ENCODE measurements around the gene IL19.

DNA sequence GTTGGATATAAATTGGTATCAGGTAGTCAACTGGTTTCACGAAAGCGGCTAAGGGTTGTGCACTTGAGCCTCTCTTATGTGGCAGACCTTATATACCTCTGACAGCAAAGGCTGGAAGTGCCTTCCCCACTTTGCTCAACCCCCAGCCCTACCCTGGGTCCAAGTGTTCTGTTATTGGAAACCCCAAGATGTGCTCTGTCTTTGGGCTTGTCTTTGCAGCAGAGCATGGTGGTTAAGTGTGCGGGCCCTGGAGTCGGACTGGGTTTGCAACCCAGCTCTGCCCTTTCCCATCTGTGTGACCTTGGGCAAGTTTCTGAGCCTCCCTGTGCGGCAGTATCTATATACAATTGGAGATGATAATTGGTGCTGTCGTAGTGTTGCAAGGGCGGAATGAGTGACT is 12.9 kb downstream of the IL19 start:
- TF ChIP-seq POLR2A (IDR thresholded peaks at IDR 0.05) = no peak
- TF ChIP-seq, protein P1, sequence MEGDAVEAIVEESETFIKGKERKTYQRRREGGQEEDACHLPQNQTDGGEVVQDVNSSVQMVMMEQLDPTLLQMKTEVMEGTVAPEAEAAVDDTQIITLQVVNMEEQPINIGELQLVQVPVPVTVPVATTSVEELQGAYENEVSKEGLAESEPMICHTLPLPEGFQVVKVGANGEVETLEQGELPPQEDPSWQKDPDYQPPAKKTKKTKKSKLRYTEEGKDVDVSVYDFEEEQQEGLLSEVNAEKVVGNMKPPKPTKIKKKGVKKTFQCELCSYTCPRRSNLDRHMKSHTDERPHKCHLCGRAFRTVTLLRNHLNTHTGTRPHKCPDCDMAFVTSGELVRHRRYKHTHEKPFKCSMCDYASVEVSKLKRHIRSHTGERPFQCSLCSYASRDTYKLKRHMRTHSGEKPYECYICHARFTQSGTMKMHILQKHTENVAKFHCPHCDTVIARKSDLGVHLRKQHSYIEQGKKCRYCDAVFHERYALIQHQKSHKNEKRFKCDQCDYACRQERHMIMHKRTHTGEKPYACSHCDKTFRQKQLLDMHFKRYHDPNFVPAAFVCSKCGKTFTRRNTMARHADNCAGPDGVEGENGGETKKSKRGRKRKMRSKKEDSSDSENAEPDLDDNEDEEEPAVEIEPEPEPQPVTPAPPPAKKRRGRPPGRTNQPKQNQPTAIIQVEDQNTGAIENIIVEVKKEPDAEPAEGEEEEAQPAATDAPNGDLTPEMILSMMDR (IDR thresholded peaks at IDR 0.05) = no peak
